Suprapubic skin (tissue), 3 donors: Measurements from ENCODE around the gene RASL10B.

Source experiments
- EP300 ChIP-seq: sonication (generic); formaldehyde crosslinking; IDR thresholded peaks from one replicate; pipeline ENCODE4 v1.6.1; 2017; ENCODE audit warnings: antibody characterized with exemption
- TF ChIP-seq, protein P1 (sequence below), 2 donors: fragments of 200-600 bp in 1 of 2; fragments of 450-650 bp in 1 of 2; sonication (generic) in 1 of 2; IDR thresholded peaks; one replicate each; pipeline ENCODE4 v1.5.1; 2016 to 2019; ENCODE audit warnings: antibody characterized with exemption in 2 of 2, mild to moderate bottlenecking in 1 of 2, moderate library complexity in 1 of 2

DNA sequence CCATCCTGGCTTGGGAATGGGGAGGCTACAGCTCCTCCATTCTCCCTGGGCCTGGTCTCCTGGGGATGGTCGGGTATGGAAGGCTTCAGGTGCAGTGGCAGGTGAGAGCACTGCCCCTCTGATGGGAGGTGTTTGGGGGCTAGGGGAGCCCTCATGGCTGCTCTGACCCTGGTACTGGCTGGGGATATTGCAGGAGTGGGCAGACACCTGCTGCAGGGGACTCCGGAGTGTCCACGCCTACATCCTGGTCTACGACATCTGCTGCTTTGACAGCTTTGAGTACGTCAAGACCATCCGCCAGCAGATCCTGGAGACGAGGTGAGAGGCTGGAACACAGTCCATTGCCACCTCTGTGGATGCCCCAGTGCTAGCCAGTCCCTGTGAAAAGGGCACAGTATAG is 8.8 kb downstream of the RASL10B start:
- TF ChIP-seq EP300: no peak
- TF ChIP-seq, protein P1, sequence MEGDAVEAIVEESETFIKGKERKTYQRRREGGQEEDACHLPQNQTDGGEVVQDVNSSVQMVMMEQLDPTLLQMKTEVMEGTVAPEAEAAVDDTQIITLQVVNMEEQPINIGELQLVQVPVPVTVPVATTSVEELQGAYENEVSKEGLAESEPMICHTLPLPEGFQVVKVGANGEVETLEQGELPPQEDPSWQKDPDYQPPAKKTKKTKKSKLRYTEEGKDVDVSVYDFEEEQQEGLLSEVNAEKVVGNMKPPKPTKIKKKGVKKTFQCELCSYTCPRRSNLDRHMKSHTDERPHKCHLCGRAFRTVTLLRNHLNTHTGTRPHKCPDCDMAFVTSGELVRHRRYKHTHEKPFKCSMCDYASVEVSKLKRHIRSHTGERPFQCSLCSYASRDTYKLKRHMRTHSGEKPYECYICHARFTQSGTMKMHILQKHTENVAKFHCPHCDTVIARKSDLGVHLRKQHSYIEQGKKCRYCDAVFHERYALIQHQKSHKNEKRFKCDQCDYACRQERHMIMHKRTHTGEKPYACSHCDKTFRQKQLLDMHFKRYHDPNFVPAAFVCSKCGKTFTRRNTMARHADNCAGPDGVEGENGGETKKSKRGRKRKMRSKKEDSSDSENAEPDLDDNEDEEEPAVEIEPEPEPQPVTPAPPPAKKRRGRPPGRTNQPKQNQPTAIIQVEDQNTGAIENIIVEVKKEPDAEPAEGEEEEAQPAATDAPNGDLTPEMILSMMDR (IDR thresholded peaks at IDR 0.05): no peak
